HG03571 (cell line): Measurements from ENCODE around the gene PAAF1.

Experiments used
- ATAC-seq: cut with Tn5 transposase; IDR thresholded peaks from one replicate; pipeline ENCODE4 v1.9.1; 2021; ENCODE audit not compliant: unreplicated experiment

PAAF1 gene

DNA sequence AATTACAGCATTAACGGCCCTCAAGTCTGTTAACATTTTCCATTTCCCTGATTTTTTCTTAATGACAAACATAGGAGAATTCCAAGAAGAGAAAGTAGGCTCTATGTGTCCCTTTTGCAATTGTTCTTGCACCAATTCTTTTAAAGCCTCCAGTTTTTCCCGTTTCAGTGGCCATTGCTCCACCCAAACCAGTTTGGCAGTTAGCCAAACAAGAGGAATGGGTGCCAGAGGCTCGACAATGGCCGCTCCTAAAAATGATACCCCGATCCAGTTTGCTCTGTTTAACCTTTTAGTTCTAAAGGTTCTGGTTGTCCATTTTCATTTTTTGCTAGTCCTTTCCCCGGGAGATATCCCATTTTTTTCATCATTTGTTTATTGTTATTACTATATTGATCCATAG, 67.3 kb downstream of the PAAF1 start:
- ATAC-seq, result no peak

DNA sequence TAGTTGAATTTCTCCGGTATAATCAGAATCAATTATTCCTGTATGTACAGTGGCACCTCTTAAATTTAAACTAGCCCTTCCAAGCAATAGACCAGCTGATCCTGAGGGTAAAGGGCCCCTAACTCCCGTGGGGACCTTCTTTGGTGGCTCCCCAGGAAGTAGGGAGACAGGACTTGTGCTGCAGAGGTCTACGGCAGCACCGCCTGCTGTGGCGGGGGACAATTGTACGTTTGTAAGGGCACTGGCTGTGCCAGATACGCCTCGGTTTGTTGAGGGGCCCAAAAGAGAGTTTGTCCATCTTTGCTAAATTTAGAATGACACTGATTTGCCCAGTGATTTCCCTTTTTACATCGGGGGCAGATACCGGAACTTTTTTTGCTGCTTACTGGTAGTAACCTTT, 68.1 kb downstream of the PAAF1 start:
- ATAC-seq, result no peak

DNA sequence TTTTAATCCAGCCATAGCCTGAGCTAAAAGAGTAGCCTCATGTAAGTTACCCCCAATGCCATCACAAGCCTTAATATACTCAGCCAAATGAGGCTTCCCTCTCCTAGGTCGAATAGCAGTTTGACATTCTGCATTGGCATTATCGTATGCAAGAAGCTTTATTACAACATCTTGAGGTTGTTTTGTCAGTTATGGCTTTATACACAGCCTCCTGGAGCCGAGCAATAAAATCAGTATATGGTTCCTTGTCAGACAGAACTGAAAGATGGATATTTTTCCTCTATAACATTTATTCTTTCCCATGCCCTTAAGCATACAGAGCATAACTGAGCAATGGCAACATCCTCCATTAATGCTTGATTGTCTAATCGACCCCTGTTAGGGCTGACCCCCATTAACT, 68.6 kb downstream of the PAAF1 start:
- no peak for ATAC-seq

DNA sequence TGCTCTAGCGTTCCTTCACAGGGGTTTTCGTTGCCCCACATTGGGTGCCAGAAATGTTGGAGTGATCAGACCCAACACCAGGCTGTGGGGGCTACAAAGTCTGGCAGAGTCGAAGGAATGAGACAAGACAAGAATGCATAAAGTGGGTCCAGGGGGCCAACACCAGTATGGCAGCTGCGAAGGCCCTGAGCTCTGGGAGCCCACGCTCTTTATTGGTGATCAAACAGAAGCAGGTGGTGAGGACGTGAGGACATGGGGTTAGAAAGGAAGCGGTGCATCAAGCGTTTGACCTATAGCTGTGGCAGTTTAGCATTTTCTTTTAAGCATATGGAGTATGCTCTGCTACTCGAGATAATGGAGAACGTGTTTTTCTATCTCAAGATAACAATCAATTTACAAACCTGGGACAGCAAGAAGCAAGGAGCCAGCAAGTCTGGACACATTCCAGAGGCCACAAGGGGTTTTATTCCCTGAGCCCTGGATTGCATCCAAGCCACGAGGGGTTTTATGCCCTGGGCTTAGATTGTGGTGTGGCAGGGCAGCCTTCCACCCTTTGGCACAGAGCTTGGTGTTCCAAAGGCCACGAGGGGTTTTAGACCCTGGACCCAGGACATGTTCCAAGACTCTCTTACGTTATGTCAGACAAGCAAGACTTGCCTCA, 70.1 kb downstream of the PAAF1 start:
- ATAC-seq, result no peak

GRCh38 chr11:73949246-73949645, 72.4 kb downstream of the PAAF1 start:
- ATAC-seq, result no peak

- no peak for ATAC-seq
Observed at GRCh38 chr11:73949912-73950311, 73.1 kb downstream of the PAAF1 start.

- peak; percentile 84 for ATAC-seq
Observed at GRCh38 chr11:73950869-73951710, 74.3 kb downstream of the PAAF1 start, which contains the start of gene DNAJB13. Gene DNAJB13 (plus strand): TSS chr11:73951026. CDS start chr11:73951070, 44 bp downstream.

GRCh38 chr11:73951797-73952196, 75.0 kb downstream of the PAAF1 start:
- no peak for ATAC-seq

GRCh38 chr11:73956876-73957653, 80.3 kb downstream of the PAAF1 start:
- no peak for ATAC-seq

DNA sequence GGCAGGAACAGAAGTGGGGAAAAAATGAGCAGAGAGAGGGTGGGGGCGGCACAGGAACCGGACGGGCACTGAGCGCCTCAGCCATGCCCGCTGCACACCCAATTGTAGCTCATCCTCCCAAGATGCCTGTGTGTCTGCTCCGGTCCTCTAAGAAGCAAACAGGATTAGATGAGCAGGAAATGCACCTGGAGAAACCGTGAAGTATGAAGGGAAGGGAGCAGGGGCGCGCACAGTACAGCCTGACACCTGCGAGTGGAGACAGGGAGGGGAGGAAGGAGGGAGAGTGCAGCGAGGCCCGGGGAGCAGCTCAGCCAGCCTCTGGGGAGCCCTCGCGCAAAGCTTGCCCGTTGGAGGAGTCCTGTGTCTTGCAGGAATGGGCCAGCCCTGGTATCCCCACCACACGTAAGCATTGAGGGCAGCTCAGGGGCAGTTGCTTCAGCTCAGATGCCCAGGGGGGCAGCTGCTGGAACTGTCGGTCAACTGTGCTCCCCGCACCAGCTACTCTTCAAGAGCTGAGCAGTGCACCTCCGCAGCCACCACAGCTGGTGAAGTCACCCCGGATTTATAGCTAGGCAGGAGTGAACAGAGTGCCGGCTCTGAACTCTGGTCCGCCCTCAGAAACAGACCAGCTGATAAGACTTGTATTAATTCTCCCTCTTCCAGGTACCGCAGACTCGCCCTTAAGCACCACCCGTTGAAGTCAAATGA, 81.0 kb downstream of the PAAF1 start:
- no peak for ATAC-seq

- no peak for ATAC-seq
Observed at GRCh38 chr11:73958521-73959141, 81.8 kb downstream of the PAAF1 start.

DNA sequence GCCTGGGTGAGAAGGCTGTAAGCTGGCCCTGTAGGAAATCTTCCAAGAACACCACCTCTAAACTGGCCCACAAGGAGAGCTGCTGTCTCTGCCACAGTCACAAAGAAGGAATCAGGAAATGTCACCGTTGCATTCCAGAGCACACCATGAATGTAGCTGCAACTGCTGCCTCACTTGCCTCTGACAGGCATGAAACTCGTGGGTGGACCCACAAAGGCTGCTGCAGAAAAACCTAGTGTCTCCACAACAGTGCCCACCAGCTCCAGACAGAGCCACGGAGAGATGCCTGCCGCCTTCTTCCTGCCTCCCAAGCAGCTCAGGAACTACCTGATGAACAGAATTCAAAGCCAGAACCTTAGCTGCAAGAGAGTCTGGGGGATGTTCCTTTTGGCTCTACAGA, 84.5 kb downstream of the PAAF1 start:
- ATAC-seq, result no peak

DNA sequence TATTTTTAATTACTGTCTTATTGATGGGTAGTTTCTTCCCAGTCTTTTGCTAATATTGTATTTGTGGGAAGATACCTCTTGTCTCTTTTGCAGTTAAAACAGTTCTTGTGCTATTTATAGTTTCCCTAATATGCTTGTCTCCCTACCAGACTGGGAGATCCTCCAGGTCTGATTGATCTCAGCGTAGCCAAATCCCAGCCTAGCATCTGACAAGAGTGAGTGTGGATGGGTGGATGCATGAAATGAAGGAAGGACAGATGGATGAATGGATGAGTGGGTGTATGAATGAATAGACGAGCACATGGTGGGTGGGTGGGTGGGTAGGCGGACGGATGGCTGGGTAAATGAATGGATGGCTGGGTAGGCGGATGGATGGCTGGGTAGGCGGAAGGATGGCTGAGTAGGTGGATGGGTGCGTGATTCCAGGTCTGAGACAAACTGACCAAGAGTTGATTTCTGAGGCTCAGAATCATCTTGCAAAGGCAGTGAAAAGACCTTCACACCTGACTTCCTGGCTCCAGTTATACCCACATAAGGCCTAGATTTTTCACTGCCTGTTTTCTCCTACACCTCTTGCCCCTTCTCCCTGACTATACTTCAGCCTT, 85.4 kb downstream of the PAAF1 start:
- ATAC-seq, result no peak

DNA sequence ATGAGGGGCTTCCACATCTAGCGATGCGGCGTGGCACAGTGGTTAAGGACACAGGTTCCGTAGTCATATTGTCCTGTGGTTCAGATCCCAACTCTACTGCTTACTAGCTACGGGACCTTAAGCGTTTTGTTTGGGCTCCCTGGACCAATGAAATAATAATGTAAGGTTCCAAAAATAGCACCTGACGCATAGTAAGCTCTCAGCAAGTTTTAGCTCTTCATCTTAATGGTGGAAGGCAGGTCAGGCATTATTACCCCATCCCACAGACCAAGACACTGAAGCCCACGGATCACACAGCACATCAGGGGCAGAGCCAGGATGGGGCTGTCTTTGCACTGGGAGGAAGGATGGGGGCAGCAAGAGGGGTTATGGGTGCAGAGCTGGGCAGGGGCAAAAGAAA, 87.1 kb downstream of the PAAF1 start:
- ATAC-seq, result no peak

GRCh38 chr11:73965076-73965763, 88.4 kb downstream of the PAAF1 start:
- no peak for ATAC-seq

DNA sequence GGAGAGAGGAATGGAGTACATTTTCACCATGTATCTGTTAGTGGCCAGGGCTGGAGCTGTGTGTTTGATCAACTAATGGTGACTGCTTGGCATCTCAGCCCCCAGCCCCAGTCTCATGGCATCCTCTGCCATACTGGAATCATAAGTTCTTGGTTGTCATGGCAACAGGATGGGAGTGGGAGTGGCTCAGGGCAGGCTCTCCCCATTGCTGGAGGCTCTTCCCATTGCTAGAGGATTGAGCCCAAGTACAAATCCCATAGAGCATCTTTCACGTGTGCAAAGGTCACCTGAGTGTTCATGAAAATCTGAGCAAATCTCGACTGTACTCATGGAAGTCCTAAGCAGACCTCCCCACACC, 88.9 kb downstream of the PAAF1 start:
- ATAC-seq, result no peak

DNA sequence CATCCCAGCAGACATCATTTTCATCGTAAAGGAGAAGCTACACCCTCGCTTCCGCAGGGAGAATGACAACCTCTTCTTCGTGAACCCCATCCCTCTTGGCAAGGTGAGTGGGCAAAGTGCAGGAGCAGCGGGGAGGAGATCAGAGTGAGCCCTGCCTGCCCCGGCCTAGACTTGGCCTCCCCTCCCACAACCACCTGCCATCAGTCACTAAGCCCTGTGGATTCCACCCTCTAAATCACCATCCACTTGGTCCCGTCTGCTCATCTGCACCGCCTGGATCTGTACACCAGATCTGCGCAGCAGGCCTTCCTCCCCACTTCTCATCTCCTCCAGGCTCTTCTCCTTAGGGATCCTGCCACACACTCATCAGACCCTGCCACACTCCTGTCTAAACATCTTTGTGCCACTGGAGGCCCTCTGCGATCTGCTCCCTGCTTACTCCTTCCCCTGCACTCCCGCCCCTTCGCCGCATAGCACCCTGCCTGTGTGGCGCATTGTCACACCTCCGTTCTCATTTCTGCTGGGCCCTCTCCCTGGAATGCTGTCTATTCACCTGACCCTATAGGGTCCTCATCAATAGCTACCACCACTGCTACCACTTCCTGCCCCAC, 91.7 kb downstream of the PAAF1 start:
- no peak for ATAC-seq

DNA sequence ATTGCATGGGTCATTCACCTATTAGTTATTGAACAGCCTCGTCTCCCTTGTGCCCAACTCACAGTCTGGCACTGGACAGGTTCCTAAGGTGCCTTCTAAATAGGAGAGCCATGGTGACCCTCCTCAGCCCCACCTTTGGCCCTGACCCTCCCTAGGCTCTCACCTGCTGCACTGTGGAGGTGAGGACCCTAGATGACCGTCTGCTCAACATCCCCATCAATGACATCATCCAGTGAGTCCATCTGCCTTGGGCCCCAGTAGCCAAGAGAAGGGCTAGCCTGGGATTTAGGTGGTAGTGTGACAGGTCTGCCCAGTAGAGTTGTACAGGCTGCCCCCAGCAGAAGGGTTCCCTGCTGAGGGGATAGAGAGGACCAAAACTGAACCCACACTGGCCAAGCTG, 92.3 kb downstream of the PAAF1 start:
- no peak for ATAC-seq
